ENCODE results near the gene AKIRIN1.

DNA sequence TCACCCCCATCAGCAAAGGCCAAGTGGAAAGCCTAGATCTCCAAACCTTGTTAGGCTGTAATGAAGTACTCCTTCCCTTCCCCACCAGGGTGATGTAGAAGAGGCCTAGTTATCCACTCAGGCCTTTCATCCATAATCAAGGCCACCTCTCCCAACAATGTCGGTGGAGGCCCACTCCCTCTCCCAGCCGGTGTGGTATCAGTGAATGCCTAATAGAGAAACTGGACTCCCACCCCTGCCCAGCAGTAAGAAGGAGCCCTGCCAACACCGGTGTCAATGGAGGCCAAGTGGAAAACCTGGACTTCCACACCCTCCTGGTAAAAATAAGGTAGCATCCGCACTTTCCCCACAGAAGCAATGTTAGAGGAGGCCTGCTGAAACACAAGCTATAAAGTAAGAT, 58.9 kb downstream of the AKIRIN1 start:
- TF ChIP-seq CTCF (IDR thresholded peaks at IDR 0.05) (no peak), ZFX (IDR thresholded peaks at IDR 0.05; ENCODE audit: borderline replicate concordance) (no peak)

Measured in 22Rv1 (cell line).